HEK293T (cell line): Measurements from ENCODE around the gene FMNL1.

Experiments used
- ARNT ChIP-seq: fragments of 450-650 bp; IDR thresholded peaks from 2 replicates; pipeline ENCODE4 v1.6.1; 2017; ENCODE audit warnings: mild to moderate bottlenecking
- BHLHE40 ChIP-seq: fragments of 450-650 bp; IDR thresholded peaks from 2 replicates; pipeline ENCODE4 v1.6.1; 2016; ENCODE audit warnings: mild to moderate bottlenecking, moderate library complexity, borderline replicate concordance
- ELF4 ChIP-seq: fragments of 450-650 bp; IDR thresholded peaks from 2 replicates; pipeline ENCODE4 v1.6.1; 2017; ENCODE audit warnings: antibody characterized with exemption
- FOXA1 ChIP-seq: fragments of 450-650 bp; IDR thresholded peaks from 2 replicates; pipeline ENCODE4 v1.6.1; 2016; ENCODE audit warnings: mild to moderate bottlenecking
- FOXM1 ChIP-seq: fragments of 450-650 bp; IDR thresholded peaks from 2 replicates; pipeline ENCODE4 v1.6.1; 2017; ENCODE audit warnings: mild to moderate bottlenecking, borderline replicate concordance
- LEF1 ChIP-seq: fragments of 450-650 bp; IDR thresholded peaks from 2 replicates; pipeline ENCODE4 v1.6.1; 2017; ENCODE audit warnings: mild to moderate bottlenecking, borderline replicate concordance
- NFRKB ChIP-seq: fragments of 450-650 bp; IDR thresholded peaks from 2 replicates; pipeline ENCODE4 v1.6.1; 2016; ENCODE audit warnings: mild to moderate bottlenecking, moderate library complexity
- SP1 ChIP-seq: fragments of 450-650 bp; IDR thresholded peaks from 2 replicates; pipeline ENCODE4 v1.6.1; 2017
- SUZ12 ChIP-seq: fragments of 450-650 bp; IDR thresholded peaks from 2 replicates; pipeline ENCODE4 v1.6.1; 2016; ENCODE audit warnings: mild to moderate bottlenecking
- TARDBP ChIP-seq: fragments of 450-650 bp; IDR thresholded peaks from 2 replicates; pipeline ENCODE4 v1.6.1; 2016

DNA sequence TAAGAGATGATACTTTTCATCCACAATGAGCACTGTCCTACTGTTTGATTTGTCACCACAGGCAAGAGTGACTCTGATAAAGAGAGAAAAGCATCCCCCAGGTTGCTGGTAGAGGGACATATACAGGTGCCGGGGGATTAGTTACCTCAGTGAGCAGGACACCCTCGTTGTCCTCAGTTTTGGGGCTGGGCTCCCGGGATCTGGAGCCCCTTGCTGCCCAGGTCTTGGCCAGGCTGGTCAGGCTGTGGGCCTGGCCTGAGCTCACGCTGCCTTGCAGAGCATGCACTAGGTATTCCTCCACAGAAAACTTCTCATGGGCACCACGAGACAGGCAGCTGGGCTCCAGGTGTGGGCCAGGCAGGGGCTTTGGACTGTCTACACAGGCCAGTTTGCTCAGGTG lies 64.6 kb downstream of the FMNL1 start:
- TF ChIP-seq BHLHE40, result no peak
- no peak for TF ChIP-seq TARDBP
- no peak for TF ChIP-seq FOXM1
- TF ChIP-seq ELF4, result no peak
- no peak for TF ChIP-seq SP1
- no peak for TF ChIP-seq NFRKB
- no peak for TF ChIP-seq LEF1
- no peak for TF ChIP-seq SUZ12
- no peak for TF ChIP-seq ARNT
- TF ChIP-seq FOXA1, result no peak
